Measurements from ENCODE around the gene DNPH1. TPM values are rescaled to one million over a fixed set of nuclear protein-coding genes. Genes with fewer than 3 reads are reported as not detected.
A peak's percentile ranks its signal among the peaks of the same experiment; 100 is the strongest.

Gene DNPH1
- total RNA-seq, 2 donors from 2014 or later: 94.2 to 119 TPM

GRCh38 chr6:43231053-43231452 lies 1.8 kb upstream of the DNPH1 start:
- Histone ChIP-seq H3K4me1 (peaks cover 20% of the 10 kb centered on the region), H3K36me3 (replicated peaks in 1 of 2; ENCODE audit: insufficient read depth in 1 of 2, low read depth in 2 of 2) (no peaks in the 10 kb centered on the region), H3K27me3 (no peaks in the 10 kb centered on the region), H3K27ac (no peak overlapping the region), H3K4me3 (no peak overlapping the region), H3K9me3 (no peaks in the 10 kb centered on the region)
- DNase-seq (no peak), ATAC-seq (no peak)
- TF ChIP-seq CTCF (IDR thresholded peaks at IDR 0.05) (no peak), POLR2A (IDR thresholded peaks at IDR 0.05) (no peak)
- 73 to 83% methylated on average over 4 of the region's 4 CpGs for WGBS, 2 donors
- intact Hi-C loops (cut with DNase I): no loop called here

- intact Hi-C loops (cut with DNase I): no loop called here
- no peak for TF ChIP-seq CTCF (IDR thresholded peaks at IDR 0.05)
- TF ChIP-seq POLR2A (IDR thresholded peaks at IDR 0.05): no peak
- no peaks in the 10 kb centered on the region for H3K36me3 ChIP-seq (replicated peaks in 1 of 2; ENCODE audit: insufficient read depth in 1 of 2, low read depth in 2 of 2)
- no peak overlapping the region for H3K4me3 ChIP-seq
- H3K27me3 ChIP-seq: no peaks in the 10 kb centered on the region
- WGBS, 2 donors: 70 to 78% methylated on average over 17 of the region's 17 CpGs
- H3K27ac ChIP-seq: peak overlapping the region in 2 of 4 donors; percentile 62
- no peaks in the 10 kb centered on the region for H3K9me3 ChIP-seq
- no peak for DNase-seq
- no peak for ATAC-seq
- H3K4me1 ChIP-seq: peaks cover 20% of the 10 kb centered on the region
Observed at GRCh38 chr6:43229803-43230620, 731 bp upstream of the DNPH1 start.

DNA sequence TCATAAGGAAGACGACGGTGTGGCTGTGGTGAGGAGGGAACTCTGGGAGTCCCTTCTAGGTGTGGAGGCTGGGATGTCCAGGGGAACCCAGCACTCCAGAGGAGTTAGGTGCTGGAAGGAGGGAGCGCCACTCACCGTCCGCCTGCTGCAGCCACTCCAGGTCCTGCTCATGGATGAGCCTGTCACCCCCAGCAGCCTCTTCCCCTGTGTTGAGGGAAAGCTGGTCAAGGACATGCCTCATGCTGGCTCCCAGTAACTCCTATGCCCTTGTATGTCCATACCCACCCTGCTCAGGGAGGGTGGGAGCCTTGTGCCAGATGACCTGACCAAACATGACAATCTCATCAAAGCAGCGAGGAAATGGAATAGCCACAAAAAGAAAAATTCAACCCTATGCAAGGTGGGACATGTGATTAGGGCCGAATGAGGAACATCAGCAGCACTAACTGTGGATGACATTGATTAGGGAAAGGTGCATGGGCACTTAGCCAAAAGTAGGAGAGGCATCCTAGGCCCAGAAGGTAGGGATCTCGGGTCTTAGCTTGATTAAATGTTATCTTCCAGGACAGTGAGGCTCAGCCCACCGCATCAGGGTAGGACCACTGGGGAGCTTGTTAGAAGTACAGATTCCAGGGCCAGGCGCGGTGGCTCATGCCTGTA lies 3.0 kb downstream of the DNPH1 start:
- intact Hi-C loops (cut with DNase I): no loop called here
- no peak for DNase-seq
- Histone ChIP-seq H3K4me1 (peaks cover 20% of the 10 kb centered on the region), H3K4me3 (no peak overlapping the region), H3K27me3 (no peaks in the 10 kb centered on the region), H3K27ac (no peak overlapping the region), H3K36me3 (replicated peaks in 1 of 2; ENCODE audit: insufficient read depth in 1 of 2, low read depth in 2 of 2) (no peaks in the 10 kb centered on the region), H3K9me3 (no peaks in the 10 kb centered on the region)
- no peak for ATAC-seq
- 82 to 88% methylated on average over 7 to 11 of the region's 11 CpGs for WGBS, 2 donors
- TF ChIP-seq CTCF (IDR thresholded peaks at IDR 0.05) (no peak), POLR2A (IDR thresholded peaks at IDR 0.05) (no peak)

DNA sequence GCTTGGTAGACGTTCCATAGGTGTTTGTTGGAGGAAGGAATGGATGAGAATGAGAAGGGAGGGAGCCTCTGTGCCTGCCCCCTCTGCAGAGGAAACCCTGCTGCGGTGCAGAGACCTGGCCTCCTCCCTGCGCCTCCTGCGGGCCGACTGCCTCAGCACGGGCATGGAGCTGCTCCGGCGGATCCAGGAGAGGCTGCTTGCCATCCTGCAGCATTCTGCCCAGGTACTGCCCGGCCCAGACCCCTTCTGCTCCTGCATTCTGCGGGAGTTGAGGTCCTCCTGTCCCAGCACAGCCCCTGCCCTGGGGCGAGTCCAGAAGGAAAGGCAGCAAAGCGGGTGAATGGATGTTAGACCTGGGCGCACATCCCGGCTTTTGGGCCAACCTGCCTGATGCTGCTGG lies 6.1 kb downstream of the DNPH1 start:
- no peaks in the 10 kb centered on the region for H3K27me3 ChIP-seq
- H3K4me1 ChIP-seq: peaks cover 8% of the 10 kb centered on the region
- no peak for DNase-seq
- no peak for ATAC-seq
- H3K36me3 ChIP-seq (replicated peaks in 1 of 2; ENCODE audit: insufficient read depth in 1 of 2, low read depth in 2 of 2): no peaks in the 10 kb centered on the region
- H3K9me3 ChIP-seq: no peaks in the 10 kb centered on the region
- intact Hi-C loops (cut with DNase I): no loop called here
- H3K27ac ChIP-seq: no peak overlapping the region
- TF ChIP-seq CTCF (IDR thresholded peaks at IDR 0.05): no peak
- TF ChIP-seq POLR2A (IDR thresholded peaks at IDR 0.05): no peak
- WGBS, 2 donors: 81 to 86% methylated on average over 9 to 14 of the region's 14 CpGs
- no peak overlapping the region for H3K4me3 ChIP-seq

Measured in body of pancreas (tissue), 4 donors.